WTC11 (cell line): ENCODE data around the gene ZNF579. TPM values are rescaled to one million over a fixed set of nuclear protein-coding genes. Genes with fewer than 3 reads are reported as not detected.

ENCODE experiments used
- ATAC-seq: fragments of 200-7000 bp; cut with Tn5 transposase; 2 replicates; pipeline ENCODE4 v1.10.0; 2021; ENCODE audit warnings: mild to moderate bottlenecking, moderate library complexity
- CTCF ChIA-PET: fragments of 300-600 bp; sonication (Branson Sonifier 250); formaldehyde crosslinking; loops from one replicate; lab custom pipeline; 2021; ENCODE audit warnings: antibody characterized with exemption; lab: Charles Lee
- POLR2A ChIA-PET: fragments of 350-600 bp; sonication (Branson Sonifier 250); formaldehyde crosslinking; loops from one replicate; lab custom pipeline; 2021; ENCODE audit warnings: antibody characterized with exemption; lab: Charles Lee
- DNase-seq: peaks from one replicate; pipeline ENCODE4 v3.0.0; 2021; ENCODE audit warnings: low spot score
- H3K27ac Mint-ChIP-seq: 2 replicates; pipeline ENCODE4 v1.8.0; 2021; ENCODE audit warnings: mixed read lengths
- H3K27me3 Mint-ChIP-seq: 2 replicates; pipeline ENCODE4 v1.8.0; 2021; ENCODE audit warnings: low read depth, mild to moderate bottlenecking, moderate library complexity, mixed read lengths
- H3K36me3 Mint-ChIP-seq: 2 replicates; pipeline ENCODE4 v1.8.0; 2021; ENCODE audit warnings: mixed read lengths
- H3K4me1 Mint-ChIP-seq: 2 replicates; pipeline ENCODE4 v1.8.0; 2022; ENCODE audit warnings: mixed read lengths
- H3K4me3 Mint-ChIP-seq: 2 replicates; pipeline ENCODE4 v1.8.0; 2021; ENCODE audit warnings: mild to moderate bottlenecking, moderate library complexity, mixed read lengths
- H3K9me3 Mint-ChIP-seq: 2 replicates; pipeline ENCODE4 v1.8.0; 2021; ENCODE audit warnings: mixed read lengths
- ATF2 ChIP-seq: sonication (generic); formaldehyde crosslinking; IDR thresholded peaks from 2 replicates; pipeline ENCODE4 v1.8.1; 2022; ENCODE audit warnings: low read depth, missing genetic modification reagents, borderline replicate concordance
- E2F1 ChIP-seq: sonication (generic); formaldehyde crosslinking; IDR thresholded peaks from 2 replicates; pipeline ENCODE4 v1.8.0; 2022; ENCODE audit warnings: mild to moderate bottlenecking, missing genetic modification reagents
- GTF2I ChIP-seq: fragments of 250-450 bp; sonication (Bioruptor Pico); conservative IDR thresholded peaks from 2 replicates; pipeline ENCODE4 v1.4.0; 2021; ENCODE audit warnings: mild to moderate bottlenecking
- HMGA2 ChIP-seq: fragments of 250-450 bp; sonication (Bioruptor Pico); IDR thresholded peaks from 2 replicates; pipeline ENCODE4 v1.4.0; 2021; ENCODE audit warnings: mild to moderate bottlenecking, moderate library complexity
- JUN ChIP-seq: sonication (generic); formaldehyde crosslinking; IDR thresholded peaks from 2 replicates; pipeline ENCODE4 v1.8.0; 2023; ENCODE audit warnings: mild to moderate bottlenecking, missing genetic modification reagents
- MLX ChIP-seq: sonication (generic); formaldehyde crosslinking; IDR thresholded peaks from 2 replicates; pipeline ENCODE4 v1.8.1; 2023; ENCODE audit warnings: mild to moderate bottlenecking, missing genetic modification reagents, moderate library complexity
- NFATC4 ChIP-seq: fragments of 250-450 bp; sonication (Bioruptor Pico); IDR thresholded peaks from 2 replicates; pipeline ENCODE4 v1.9.0; 2021; ENCODE audit warnings: mild to moderate bottlenecking
- NFYB ChIP-seq: sonication (generic); formaldehyde crosslinking; conservative IDR thresholded peaks from 2 replicates; pipeline ENCODE4 v1.8.0; 2022; ENCODE audit warnings: low read depth, missing genetic modification reagents
- RELA ChIP-seq: sonication (generic); formaldehyde crosslinking; IDR thresholded peaks from 2 replicates; pipeline ENCODE4 v1.8.1; 2022; ENCODE audit warnings: missing genetic modification reagents, mild to moderate bottlenecking, borderline replicate concordance
- RORB ChIP-seq: fragments of 250-450 bp; sonication (Bioruptor Pico); IDR thresholded peaks from 2 replicates; pipeline ENCODE4 v1.9.0; 2021; ENCODE audit warnings: mild to moderate bottlenecking
- SMAD4 ChIP-seq: sonication (generic); formaldehyde crosslinking; IDR thresholded peaks from 2 replicates; pipeline ENCODE4 v1.8.0; 2022; ENCODE audit warnings: mild to moderate bottlenecking, missing genetic modification reagents
- USF2 ChIP-seq: sonication (generic); formaldehyde crosslinking; IDR thresholded peaks from 2 replicates; pipeline ENCODE4 v1.8.1; 2023; ENCODE audit warnings: mild to moderate bottlenecking, missing genetic modification reagents, moderate library complexity
- ZNF396 ChIP-seq: fragments of 250-450 bp; sonication (Bioruptor Pico); IDR thresholded peaks from 2 replicates; pipeline ENCODE4 v1.8.0; 2021; ENCODE audit warnings: mild to moderate bottlenecking, moderate library complexity, borderline replicate concordance
- ZNF416 ChIP-seq: fragments of 250-450 bp; sonication (Bioruptor Pico); IDR thresholded peaks from 2 replicates; pipeline ENCODE4 v1.9.0; 2021; ENCODE audit warnings: mild to moderate bottlenecking, inconsistent platforms
- ZNF423 ChIP-seq: fragments of 250-450 bp; sonication (Bioruptor Pico); IDR thresholded peaks from 2 replicates; pipeline ENCODE4 v2.1.2; 2022; ENCODE audit warnings: mild to moderate bottlenecking, moderate library complexity
- total RNA-seq: library from RNA; stranded (reverse); gene quantifications from 3 replicates; pipeline ENCODE4 v1.2.3, GENCODE V29; 2021
- TF ChIP-seq, protein P1 (sequence below): fragments of 250-450 bp; sonication (Bioruptor Pico); IDR thresholded peaks from 2 replicates; pipeline ENCODE4 v1.9.0; 2021; ENCODE audit warnings: mild to moderate bottlenecking
- TF ChIP-seq, protein P2 (sequence below): fragments of 250-450 bp; sonication (Bioruptor Pico); IDR thresholded peaks from 2 replicates; pipeline ENCODE4 v1.8.0; 2021; ENCODE audit warnings: mild to moderate bottlenecking

The ZNF579 gene
- total RNA-seq, 1 experiment from 2014 or later: 30.0 TPM

DNA sequence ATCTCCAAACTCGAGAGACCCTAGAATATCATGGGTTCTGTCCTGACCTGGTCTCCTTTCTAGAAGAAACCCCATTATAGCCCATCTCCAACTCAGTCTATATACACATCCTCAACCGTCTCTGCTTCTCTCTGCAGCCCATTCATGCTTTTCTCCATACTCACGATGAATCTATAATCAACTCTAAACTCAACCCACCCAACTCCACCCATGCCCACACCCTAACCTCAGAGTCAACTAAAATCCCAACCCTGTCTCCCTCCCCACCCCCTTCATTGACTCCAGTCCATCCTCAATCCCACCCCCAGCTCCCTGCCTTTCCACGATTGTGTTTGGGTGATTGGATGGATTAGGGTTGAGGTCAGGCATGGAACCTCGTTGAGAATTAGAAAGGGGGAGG lies 37.1 kb downstream of the ZNF579 start:
- TF ChIP-seq, protein P1, sequence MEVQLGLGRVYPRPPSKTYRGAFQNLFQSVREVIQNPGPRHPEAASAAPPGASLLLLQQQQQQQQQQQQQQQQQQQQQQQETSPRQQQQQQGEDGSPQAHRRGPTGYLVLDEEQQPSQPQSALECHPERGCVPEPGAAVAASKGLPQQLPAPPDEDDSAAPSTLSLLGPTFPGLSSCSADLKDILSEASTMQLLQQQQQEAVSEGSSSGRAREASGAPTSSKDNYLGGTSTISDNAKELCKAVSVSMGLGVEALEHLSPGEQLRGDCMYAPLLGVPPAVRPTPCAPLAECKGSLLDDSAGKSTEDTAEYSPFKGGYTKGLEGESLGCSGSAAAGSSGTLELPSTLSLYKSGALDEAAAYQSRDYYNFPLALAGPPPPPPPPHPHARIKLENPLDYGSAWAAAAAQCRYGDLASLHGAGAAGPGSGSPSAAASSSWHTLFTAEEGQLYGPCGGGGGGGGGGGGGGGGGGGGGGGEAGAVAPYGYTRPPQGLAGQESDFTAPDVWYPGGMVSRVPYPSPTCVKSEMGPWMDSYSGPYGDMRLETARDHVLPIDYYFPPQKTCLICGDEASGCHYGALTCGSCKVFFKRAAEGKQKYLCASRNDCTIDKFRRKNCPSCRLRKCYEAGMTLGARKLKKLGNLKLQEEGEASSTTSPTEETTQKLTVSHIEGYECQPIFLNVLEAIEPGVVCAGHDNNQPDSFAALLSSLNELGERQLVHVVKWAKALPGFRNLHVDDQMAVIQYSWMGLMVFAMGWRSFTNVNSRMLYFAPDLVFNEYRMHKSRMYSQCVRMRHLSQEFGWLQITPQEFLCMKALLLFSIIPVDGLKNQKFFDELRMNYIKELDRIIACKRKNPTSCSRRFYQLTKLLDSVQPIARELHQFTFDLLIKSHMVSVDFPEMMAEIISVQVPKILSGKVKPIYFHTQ (CRISPR knock-in tag): no peak
- TF ChIP-seq NFYB (CRISPR knock-in tag) (no peak), RELA (CRISPR knock-in tag) (no peak), USF2 (no peak), JUN (CRISPR knock-in tag) (no peak)
- ChIA-PET CTCF (no interaction called here), POLR2A (no interaction called here)
- DNase-seq: no peak
- peaks cover 27% of the 10 kb centered on the region for H3K4me1 Mint-ChIP-seq
- no peak overlapping the region for H3K4me3 Mint-ChIP-seq
- H3K27me3 Mint-ChIP-seq: peaks cover 7% of the 10 kb centered on the region
- ATAC-seq: no peak
- no peak overlapping the region for H3K27ac Mint-ChIP-seq
- H3K9me3 Mint-ChIP-seq: peaks cover 14% of the 10 kb centered on the region
- no peaks in the 10 kb centered on the region for H3K36me3 Mint-ChIP-seq

GRCh38 chr19:55542292-55542855 lies 38.3 kb downstream of the ZNF579 start:
- DNase-seq (no peak), ATAC-seq (no peak)
- no peak for TF ChIP-seq NFATC4
- no peak for TF ChIP-seq ATF2 (CRISPR knock-in tag)
- TF ChIP-seq ZNF396 (CRISPR knock-in tag): no peak
- TF ChIP-seq, protein P1 (CRISPR knock-in tag): no peak
- no peak for TF ChIP-seq NFYB (CRISPR knock-in tag)
- TF ChIP-seq GTF2I (CRISPR knock-in tag): no peak
- TF ChIP-seq RORB: no peak
- no peak for TF ChIP-seq SMAD4 (CRISPR knock-in tag)
- TF ChIP-seq MLX (CRISPR knock-in tag): no peak
- H3K36me3 Mint-ChIP-seq: no peaks in the 10 kb centered on the region
- H3K27ac Mint-ChIP-seq: no peak overlapping the region
- CTCF ChIA-PET: no interaction called here
- peaks cover 7% of the 10 kb centered on the region for H3K27me3 Mint-ChIP-seq
- no peak overlapping the region for H3K4me3 Mint-ChIP-seq
- peaks cover 23% of the 10 kb centered on the region for H3K4me1 Mint-ChIP-seq
- peaks cover 14% of the 10 kb centered on the region for H3K9me3 Mint-ChIP-seq
- POLR2A ChIA-PET: no interaction called here

- Mint-ChIP-seq H3K27me3 (peaks cover 7% of the 10 kb centered on the region), H3K9me3 (peaks cover 14% of the 10 kb centered on the region), H3K4me3 (no peak overlapping the region), H3K4me1 (peaks cover 20% of the 10 kb centered on the region), H3K27ac (no peak overlapping the region), H3K36me3 (no peaks in the 10 kb centered on the region)
- ATAC-seq (no peak), DNase-seq (no peak)
- POLR2A ChIA-PET: interaction anchor here (2.7 kb wide), 1 partner anchor 9 kb away, joined by 9 read pairs; no protein-coding TSS in a partner anchor
- CTCF ChIA-PET: interaction anchor here (1.3 kb wide), 1 partner anchor 65 kb away, joined by 3 read pairs; the partner anchor contains the start of gene ZNF865
- TF ChIP-seq ZNF416: no peak
- TF ChIP-seq JUN (CRISPR knock-in tag): no peak
- TF ChIP-seq, protein P2, sequence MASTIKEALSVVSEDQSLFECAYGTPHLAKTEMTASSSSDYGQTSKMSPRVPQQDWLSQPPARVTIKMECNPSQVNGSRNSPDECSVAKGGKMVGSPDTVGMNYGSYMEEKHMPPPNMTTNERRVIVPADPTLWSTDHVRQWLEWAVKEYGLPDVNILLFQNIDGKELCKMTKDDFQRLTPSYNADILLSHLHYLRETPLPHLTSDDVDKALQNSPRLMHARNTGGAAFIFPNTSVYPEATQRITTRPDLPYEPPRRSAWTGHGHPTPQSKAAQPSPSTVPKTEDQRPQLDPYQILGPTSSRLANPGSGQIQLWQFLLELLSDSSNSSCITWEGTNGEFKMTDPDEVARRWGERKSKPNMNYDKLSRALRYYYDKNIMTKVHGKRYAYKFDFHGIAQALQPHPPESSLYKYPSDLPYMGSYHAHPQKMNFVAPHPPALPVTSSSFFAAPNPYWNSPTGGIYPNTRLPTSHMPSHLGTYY (CRISPR knock-in tag): no peak
- no peak for TF ChIP-seq ZNF423 (CRISPR knock-in tag)
- TF ChIP-seq E2F1: no peak
- no peak for TF ChIP-seq HMGA2 (CRISPR knock-in tag)
- no peak for TF ChIP-seq ATF2 (CRISPR knock-in tag)
- no peak for TF ChIP-seq MLX (CRISPR knock-in tag)
Observed at GRCh38 chr19:55541091-55541490, 39.6 kb downstream of the ZNF579 start.
